Astrocyte (in vitro differentiated cells and primary cell): Measurements from ENCODE around the gene LZTFL1. TPM values are rescaled to one million over a fixed set of nuclear protein-coding genes. Genes with fewer than 3 reads are reported as not detected.

Experiments
- DNase-seq: peaks from one replicate; pipeline ENCODE4 v3.0.0-alpha.2; 2010; ENCODE audit warnings: low read depth
- FAIRE-seq: peaks from 2 replicates; lab custom pipeline; 2011; peaks lifted over from hg19 to GRCh38; lab: Jason Lieb, UNC
- H2AFZ ChIP-seq: 2 replicates; pipeline ENCODE4 v1.6.0; 2012; ENCODE audit warnings: low read depth, low read length, inconsistent platforms
- H3K27ac ChIP-seq: 2 replicates; pipeline ENCODE4 v1.5.1; 2011; ENCODE audit warnings: low read depth, low read length, inconsistent platforms
- H3K27me3 ChIP-seq: 2 replicates; pipeline ENCODE4 v1.6.0; 2011; ENCODE audit warnings: low read length, inconsistent platforms; ENCODE audit not compliant: insufficient read depth
- H3K36me3 ChIP-seq: 2 replicates; pipeline ENCODE4 v1.5.1; 2011; ENCODE audit warnings: low read length, inconsistent platforms; ENCODE audit not compliant: insufficient read depth
- H3K4me1 ChIP-seq: 2 replicates; pipeline ENCODE4 v1.5.1; 2011; ENCODE audit warnings: low read length, inconsistent platforms; ENCODE audit not compliant: insufficient read depth
- H3K4me2 ChIP-seq: 2 replicates; pipeline ENCODE4 v1.6.0; 2012; ENCODE audit warnings: low read length, inconsistent platforms
- H3K4me3 ChIP-seq: 2 replicates; pipeline ENCODE4 v1.5.1; 2011; ENCODE audit warnings: low read depth, mild to moderate bottlenecking, low read length, inconsistent platforms; ENCODE audit not compliant: insufficient read depth
- H3K79me2 ChIP-seq: 2 replicates; pipeline ENCODE4 v1.6.0; 2012; ENCODE audit warnings: mild to moderate bottlenecking, low read length, inconsistent platforms; ENCODE audit not compliant: insufficient read depth
- H3K9ac ChIP-seq: 2 replicates; pipeline ENCODE4 v1.6.0; 2012; ENCODE audit warnings: mild to moderate bottlenecking, low read length, inconsistent platforms
- H3K9me3 ChIP-seq: 2 replicates; pipeline ENCODE4 v1.5.1; 2012; ENCODE audit warnings: low read depth, mild to moderate bottlenecking, low read length, inconsistent platforms; ENCODE audit not compliant: insufficient read depth
- H4K20me1 ChIP-seq: 2 replicates; pipeline ENCODE4 v1.6.0; 2012; ENCODE audit warnings: low read length, inconsistent platforms; ENCODE audit not compliant: insufficient read depth
- H3K27ac Mint-ChIP-seq: one replicate; pipeline ENCODE4 v1.8.0; 2021; ENCODE audit warnings: mild to moderate bottlenecking, mixed read lengths; ENCODE audit not compliant: unreplicated experiment
- H3K27me3 Mint-ChIP-seq: one replicate; pipeline ENCODE4 v1.8.0; 2021; ENCODE audit warnings: low read depth, mixed read lengths; ENCODE audit not compliant: unreplicated experiment
- H3K36me3 Mint-ChIP-seq: one replicate; pipeline ENCODE4 v1.8.0; 2021; ENCODE audit warnings: low read depth, mixed read lengths; ENCODE audit not compliant: unreplicated experiment
- H3K4me1 Mint-ChIP-seq: one replicate; pipeline ENCODE4 v1.8.0; 2021; ENCODE audit warnings: low read depth, mixed read lengths; ENCODE audit not compliant: unreplicated experiment
- H3K4me3 Mint-ChIP-seq: one replicate; pipeline ENCODE4 v1.8.0; 2021; ENCODE audit warnings: mild to moderate bottlenecking, moderate library complexity, mixed read lengths; ENCODE audit not compliant: unreplicated experiment
- H3K9me3 Mint-ChIP-seq: one replicate; pipeline ENCODE4 v1.8.0; 2021; ENCODE audit warnings: mild to moderate bottlenecking, mixed read lengths; ENCODE audit not compliant: unreplicated experiment
- CTCF ChIP-seq: IDR thresholded peaks from 2 replicates; pipeline ENCODE4 v1.5.1; 2011; ENCODE audit warnings: low read depth, mild to moderate bottlenecking, inconsistent platforms, low read length, moderate library complexity; ENCODE audit not compliant: insufficient read depth
- EZH2 ChIP-seq: IDR thresholded peaks from 2 replicates; pipeline ENCODE4 v1.6.1; 2012; ENCODE audit warnings: mild to moderate bottlenecking, low read length, inconsistent platforms; ENCODE audit not compliant: insufficient read depth
- total RNA-seq: library from RNA; stranded (reverse); gene quantifications from 2 replicates; pipeline ENCODE4 v1.2.1, GENCODE V29; 2021

LZTFL1 gene
- total RNA-seq, 1 donor from 2014 or later, result 20.6 TPM

DNA sequence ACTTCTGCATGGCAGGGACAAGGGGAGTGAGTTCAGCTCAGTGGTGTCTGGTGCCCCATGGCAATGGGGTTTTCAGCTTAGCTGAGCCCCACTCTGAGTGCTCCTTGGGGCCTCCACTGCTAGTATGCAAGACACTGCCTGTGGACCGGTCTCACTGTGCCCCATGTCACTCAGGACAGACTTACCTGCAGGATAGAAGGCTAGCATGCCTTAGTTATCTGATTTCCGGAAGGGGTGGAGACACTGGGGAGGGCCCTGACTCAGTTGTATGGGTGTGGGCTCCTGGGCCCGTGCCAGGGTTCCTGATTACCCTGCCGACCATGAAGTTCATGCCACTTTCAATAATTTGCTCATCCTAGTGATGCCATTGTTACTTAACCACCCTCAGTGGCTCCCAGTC, 41.3 kb downstream of the LZTFL1 start:
- Histone ChIP-seq H3K27ac (no peak overlapping the region), H3K36me3 (no peaks in the 10 kb centered on the region), H3K4me3 (no peak overlapping the region), H3K4me2 (no peak overlapping the region), H3K9ac (no peak overlapping the region), H3K4me1 (peaks cover 10% of the 10 kb centered on the region), H4K20me1 (no peaks in the 10 kb centered on the region), H3K27me3 (peaks cover 34% of the 10 kb centered on the region), H2AFZ (no peak overlapping the region), H3K9me3 (no peaks in the 10 kb centered on the region), H3K79me2 (no peaks in the 10 kb centered on the region)
- Mint-ChIP-seq H3K4me1 (peaks cover 1% of the 10 kb centered on the region), H3K36me3 (no peaks in the 10 kb centered on the region), H3K27me3 (peaks cover 47% of the 10 kb centered on the region), H3K27ac (no peak overlapping the region), H3K4me3 (no peak overlapping the region), H3K9me3 (peaks cover 2% of the 10 kb centered on the region)
- TF ChIP-seq EZH2 (no peak), CTCF (no peak)
- FAIRE-seq, result no peak
- no peak for DNase-seq

GRCh38 chr3:45799586-45799985, 42.3 kb downstream of the LZTFL1 start:
- Mint-ChIP-seq H3K27ac (no peak overlapping the region), H3K9me3 (peaks cover 2% of the 10 kb centered on the region), H3K36me3 (no peaks in the 10 kb centered on the region), H3K4me3 (no peak overlapping the region), H3K4me1 (peaks cover 1% of the 10 kb centered on the region), H3K27me3 (peaks cover 56% of the 10 kb centered on the region)
- DNase-seq (no peak), FAIRE-seq (no peak)
- H3K27me3 ChIP-seq, result peaks cover 44% of the 10 kb centered on the region
- TF ChIP-seq EZH2 (no peak), CTCF (no peak)
- H3K4me2 ChIP-seq, result no peak overlapping the region
- no peaks in the 10 kb centered on the region for H4K20me1 ChIP-seq
- H3K79me2 ChIP-seq, result no peaks in the 10 kb centered on the region
- peaks cover 10% of the 10 kb centered on the region for H3K4me1 ChIP-seq
- no peak overlapping the region for H2AFZ ChIP-seq
- H3K27ac ChIP-seq, result no peak overlapping the region
- H3K9me3 ChIP-seq, result no peaks in the 10 kb centered on the region
- no peak overlapping the region for H3K4me3 ChIP-seq
- no peak overlapping the region for H3K9ac ChIP-seq
- no peaks in the 10 kb centered on the region for H3K36me3 ChIP-seq

DNA sequence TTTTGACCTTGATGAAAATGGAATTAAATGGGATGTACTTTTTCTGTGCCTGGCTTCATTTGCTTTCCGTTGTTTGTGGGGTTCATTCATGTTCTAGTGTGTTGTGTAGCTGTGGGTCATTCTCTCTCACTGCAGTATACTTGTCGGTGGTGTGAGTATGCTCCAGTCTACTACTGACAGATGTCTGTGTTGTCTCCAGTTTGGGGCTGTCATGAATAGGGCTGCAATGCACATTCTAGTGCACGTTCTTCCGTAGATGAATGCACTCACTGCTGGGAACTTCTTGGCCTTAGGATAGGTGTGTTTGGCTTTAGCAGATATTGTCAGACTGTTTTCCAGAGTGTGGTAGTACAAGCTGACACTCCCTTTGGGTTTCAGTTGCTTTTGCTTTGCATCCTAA, 43.9 kb downstream of the LZTFL1 start:
- FAIRE-seq, result no peak
- no peak for DNase-seq

More for the DNA sequence above, 43.9 kb downstream of the LZTFL1 start:
- Histone ChIP-seq H3K9me3 (no peaks in the 10 kb centered on the region), H3K79me2 (no peaks in the 10 kb centered on the region), H3K36me3 (no peaks in the 10 kb centered on the region), H2AFZ (no peak overlapping the region), H4K20me1 (no peaks in the 10 kb centered on the region), H3K4me2 (no peak overlapping the region), H3K27ac (no peak overlapping the region), H3K9ac (no peak overlapping the region), H3K4me3 (no peak overlapping the region), H3K27me3 (peaks cover 58% of the 10 kb centered on the region), H3K4me1 (peaks cover 10% of the 10 kb centered on the region)
- no peak overlapping the region for H3K4me3 Mint-ChIP-seq
- peaks cover 64% of the 10 kb centered on the region for H3K27me3 Mint-ChIP-seq
- peaks cover 1% of the 10 kb centered on the region for H3K4me1 Mint-ChIP-seq
- no peaks in the 10 kb centered on the region for H3K9me3 Mint-ChIP-seq
- H3K27ac Mint-ChIP-seq, result no peak overlapping the region
- TF ChIP-seq CTCF (no peak), EZH2 (no peak)
- H3K36me3 Mint-ChIP-seq, result no peaks in the 10 kb centered on the region
